Astrocyte (in vitro differentiated cells and primary cell): Measurements from ENCODE around the gene C18orf32. TPM values are rescaled to one million over a fixed set of nuclear protein-coding genes. Genes with fewer than 3 reads are reported as not detected.

Experiments
- DNase-seq: peaks from one replicate; pipeline ENCODE4 v3.0.0-alpha.2; 2010; ENCODE audit warnings: low read depth
- FAIRE-seq: peaks from 2 replicates; lab custom pipeline; 2011; peaks lifted over from hg19 to GRCh38; lab: Jason Lieb, UNC
- H2AFZ ChIP-seq: 2 replicates; pipeline ENCODE4 v1.6.0; 2012; ENCODE audit warnings: low read depth, low read length, inconsistent platforms
- H3K27ac ChIP-seq: 2 replicates; pipeline ENCODE4 v1.5.1; 2011; ENCODE audit warnings: low read depth, low read length, inconsistent platforms
- H3K27me3 ChIP-seq: 2 replicates; pipeline ENCODE4 v1.6.0; 2011; ENCODE audit warnings: low read length, inconsistent platforms; ENCODE audit not compliant: insufficient read depth
- H3K36me3 ChIP-seq: 2 replicates; pipeline ENCODE4 v1.5.1; 2011; ENCODE audit warnings: low read length, inconsistent platforms; ENCODE audit not compliant: insufficient read depth
- H3K4me1 ChIP-seq: 2 replicates; pipeline ENCODE4 v1.5.1; 2011; ENCODE audit warnings: low read length, inconsistent platforms; ENCODE audit not compliant: insufficient read depth
- H3K4me2 ChIP-seq: 2 replicates; pipeline ENCODE4 v1.6.0; 2012; ENCODE audit warnings: low read length, inconsistent platforms
- H3K4me3 ChIP-seq: 2 replicates; pipeline ENCODE4 v1.5.1; 2011; ENCODE audit warnings: low read depth, mild to moderate bottlenecking, low read length, inconsistent platforms; ENCODE audit not compliant: insufficient read depth
- H3K79me2 ChIP-seq: 2 replicates; pipeline ENCODE4 v1.6.0; 2012; ENCODE audit warnings: mild to moderate bottlenecking, low read length, inconsistent platforms; ENCODE audit not compliant: insufficient read depth
- H3K9ac ChIP-seq: 2 replicates; pipeline ENCODE4 v1.6.0; 2012; ENCODE audit warnings: mild to moderate bottlenecking, low read length, inconsistent platforms
- H3K9me3 ChIP-seq: 2 replicates; pipeline ENCODE4 v1.5.1; 2012; ENCODE audit warnings: low read depth, mild to moderate bottlenecking, low read length, inconsistent platforms; ENCODE audit not compliant: insufficient read depth
- H4K20me1 ChIP-seq: 2 replicates; pipeline ENCODE4 v1.6.0; 2012; ENCODE audit warnings: low read length, inconsistent platforms; ENCODE audit not compliant: insufficient read depth
- H3K27ac Mint-ChIP-seq: one replicate; pipeline ENCODE4 v1.8.0; 2021; ENCODE audit warnings: mild to moderate bottlenecking, mixed read lengths; ENCODE audit not compliant: unreplicated experiment
- H3K27me3 Mint-ChIP-seq: one replicate; pipeline ENCODE4 v1.8.0; 2021; ENCODE audit warnings: low read depth, mixed read lengths; ENCODE audit not compliant: unreplicated experiment
- H3K36me3 Mint-ChIP-seq: one replicate; pipeline ENCODE4 v1.8.0; 2021; ENCODE audit warnings: low read depth, mixed read lengths; ENCODE audit not compliant: unreplicated experiment
- H3K4me1 Mint-ChIP-seq: one replicate; pipeline ENCODE4 v1.8.0; 2021; ENCODE audit warnings: low read depth, mixed read lengths; ENCODE audit not compliant: unreplicated experiment
- H3K4me3 Mint-ChIP-seq: one replicate; pipeline ENCODE4 v1.8.0; 2021; ENCODE audit warnings: mild to moderate bottlenecking, moderate library complexity, mixed read lengths; ENCODE audit not compliant: unreplicated experiment
- H3K9me3 Mint-ChIP-seq: one replicate; pipeline ENCODE4 v1.8.0; 2021; ENCODE audit warnings: mild to moderate bottlenecking, mixed read lengths; ENCODE audit not compliant: unreplicated experiment
- CTCF ChIP-seq: IDR thresholded peaks from 2 replicates; pipeline ENCODE4 v1.5.1; 2011; ENCODE audit warnings: low read depth, mild to moderate bottlenecking, inconsistent platforms, low read length, moderate library complexity; ENCODE audit not compliant: insufficient read depth
- EZH2 ChIP-seq: IDR thresholded peaks from 2 replicates; pipeline ENCODE4 v1.6.1; 2012; ENCODE audit warnings: mild to moderate bottlenecking, low read length, inconsistent platforms; ENCODE audit not compliant: insufficient read depth
- total RNA-seq: library from RNA; stranded (reverse); gene quantifications from 2 replicates; pipeline ENCODE4 v1.2.1, GENCODE V29; 2021

C18orf32 gene
- total RNA-seq, 1 donor from 2014 or later: 40.3 TPM

GRCh38 chr18:49432602-49433001 is 54.4 kb downstream of the C18orf32 start:
- Histone ChIP-seq H2AFZ (no peak overlapping the region), H3K27ac (no peak overlapping the region), H3K4me3 (no peak overlapping the region), H3K9me3 (no peaks in the 10 kb centered on the region), H3K79me2 (peaks cover 19% of the 10 kb centered on the region), H3K27me3 (no peaks in the 10 kb centered on the region), H4K20me1 (peaks cover 10% of the 10 kb centered on the region), H3K4me2 (no peak overlapping the region), H3K36me3 (peaks cover 2% of the 10 kb centered on the region), H3K9ac (no peak overlapping the region), H3K4me1 (no peaks in the 10 kb centered on the region)
- H3K27ac Mint-ChIP-seq: no peak overlapping the region
- H3K4me3 Mint-ChIP-seq: no peak overlapping the region
- peaks cover 9% of the 10 kb centered on the region for H3K4me1 Mint-ChIP-seq
- H3K27me3 Mint-ChIP-seq: no peaks in the 10 kb centered on the region
- no peaks in the 10 kb centered on the region for H3K9me3 Mint-ChIP-seq
- DNase-seq (no peak), FAIRE-seq (no peak)
- peaks cover 3% of the 10 kb centered on the region for H3K36me3 Mint-ChIP-seq
- no peak for TF ChIP-seq CTCF

DNA sequence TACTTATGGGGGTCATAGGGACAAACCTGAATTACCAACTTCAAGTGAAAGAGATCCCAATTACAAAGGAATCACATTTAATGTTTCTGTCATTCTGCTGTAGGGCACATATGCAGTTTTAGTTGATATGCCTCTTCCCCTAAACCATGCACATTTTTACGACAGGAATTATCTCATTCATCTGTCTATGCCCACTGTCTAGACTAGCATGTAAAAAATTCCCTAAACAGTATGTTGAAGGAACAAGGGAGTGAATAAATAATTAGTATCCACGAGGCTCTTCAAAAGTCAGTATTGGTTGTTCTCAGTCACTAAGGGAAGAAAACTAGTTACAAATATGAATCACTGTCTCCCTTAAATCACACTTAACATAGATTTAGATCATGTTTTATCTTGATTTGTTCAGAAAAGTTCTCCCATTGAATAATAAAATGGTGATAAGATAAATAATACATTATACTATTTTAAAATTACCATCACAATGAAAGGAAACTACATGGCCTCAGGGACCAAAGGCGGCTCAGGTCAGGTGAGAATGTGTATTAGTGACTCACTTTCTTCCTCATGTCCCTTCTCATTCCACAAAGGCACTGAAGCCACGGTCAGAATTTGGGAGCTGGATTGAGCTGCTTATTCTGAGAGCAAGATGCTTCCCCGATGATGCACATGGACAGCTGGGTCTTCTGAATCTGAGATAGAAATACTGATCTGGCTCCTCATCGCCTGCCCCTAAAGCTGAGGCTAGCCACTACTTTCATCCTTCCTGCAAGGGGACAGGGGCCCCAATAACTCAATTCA is 55.7 kb downstream of the C18orf32 start:
- Histone ChIP-seq H2AFZ (no peak overlapping the region), H3K79me2 (peaks cover 19% of the 10 kb centered on the region), H3K27ac (no peak overlapping the region), H3K27me3 (no peaks in the 10 kb centered on the region), H3K4me1 (no peaks in the 10 kb centered on the region), H4K20me1 (peaks cover 8% of the 10 kb centered on the region), H3K36me3 (peaks cover 2% of the 10 kb centered on the region), H3K4me3 (no peak overlapping the region), H3K9ac (no peak overlapping the region), H3K4me2 (no peak overlapping the region), H3K9me3 (no peaks in the 10 kb centered on the region)
- Mint-ChIP-seq H3K27ac (no peak overlapping the region), H3K36me3 (peaks cover 3% of the 10 kb centered on the region), H3K4me1 (peaks cover 9% of the 10 kb centered on the region), H3K9me3 (no peaks in the 10 kb centered on the region), H3K27me3 (no peaks in the 10 kb centered on the region), H3K4me3 (no peak overlapping the region)
- peak; percentile 4 for DNase-seq
- no peak for FAIRE-seq
- TF ChIP-seq EZH2 (no peak), CTCF (no peak)

Other genes with a start within 250 kb of the C18orf32 start
- 55.2 and 57.7 TPM in 2 replicates for gene DYM, start 26.6 kb downstream of the C18orf32 start, total RNA-seq
- gene RPL17, start 5.2 kb upstream of the C18orf32 start, total RNA-seq: 1,498 and 1,636 TPM in 2 replicates
- 11.0 and 18.3 TPM in 2 replicates for gene LIPG, start 74.8 kb upstream of the C18orf32 start, total RNA-seq